ENCODE results near the gene CDCP2. TPM values are rescaled to one million over a fixed set of nuclear protein-coding genes. Genes with fewer than 3 reads are reported as not detected.

Gene CDCP2
- total RNA-seq, 1 donor from 2014 or later: not detected

DNA sequence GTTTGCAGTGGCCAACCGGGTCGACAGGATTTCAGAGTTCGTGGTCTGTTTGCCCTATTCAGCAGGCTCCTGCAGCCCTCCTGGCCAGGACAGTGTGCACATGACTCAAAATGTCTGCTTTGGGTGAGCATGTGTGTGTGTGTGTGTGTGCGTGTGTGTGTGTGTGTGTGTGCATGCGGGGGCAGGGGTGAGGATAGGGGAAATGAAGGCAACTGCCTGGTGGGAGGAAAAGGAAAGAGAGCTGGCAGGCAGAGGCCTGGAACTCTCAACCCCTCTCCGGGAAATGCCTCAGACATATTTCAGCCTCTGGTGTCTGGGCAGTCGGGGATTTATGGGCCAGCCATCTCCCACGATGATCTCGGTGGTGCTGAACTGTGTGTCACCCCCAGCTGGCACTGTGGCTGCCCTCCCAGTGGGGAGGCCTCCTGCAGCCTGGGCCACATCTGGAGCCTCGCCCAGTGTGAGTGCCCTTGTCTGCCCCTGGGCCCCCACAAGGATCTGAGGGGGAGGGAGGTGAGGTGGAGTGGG, 15.2 kb downstream of the CDCP2 start:
- intact Hi-C loops (cut with micrococcal nuclease): no loop called here

DNA sequence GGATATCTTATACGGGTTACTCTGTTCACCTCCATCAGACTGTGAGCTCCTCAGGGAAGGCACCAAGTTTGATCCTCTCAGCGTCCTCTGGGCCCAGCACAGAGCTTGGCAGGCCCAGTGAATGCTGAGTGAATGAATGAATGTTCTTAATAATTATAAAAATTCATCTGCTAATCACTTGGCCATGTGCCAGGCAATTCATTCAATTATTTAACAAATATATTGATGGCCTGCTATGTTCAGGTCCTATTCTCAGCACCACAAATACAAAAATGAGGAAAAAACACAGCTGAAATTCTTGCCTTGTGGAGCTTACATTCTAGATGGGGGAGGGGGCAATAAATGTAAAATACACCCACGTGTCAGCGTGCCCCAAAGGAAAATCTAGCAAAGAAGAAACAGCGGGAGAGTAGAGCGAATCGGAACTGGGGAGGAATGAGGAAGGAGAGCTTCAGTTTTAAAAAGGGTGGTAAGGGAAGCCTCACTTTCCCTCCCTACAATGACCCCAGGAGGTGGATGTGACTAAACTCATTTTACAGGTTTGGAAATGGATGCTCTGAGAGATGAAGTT, 15.8 kb downstream of the CDCP2 start:
- intact Hi-C loops (cut with micrococcal nuclease): no loop called here

DNA sequence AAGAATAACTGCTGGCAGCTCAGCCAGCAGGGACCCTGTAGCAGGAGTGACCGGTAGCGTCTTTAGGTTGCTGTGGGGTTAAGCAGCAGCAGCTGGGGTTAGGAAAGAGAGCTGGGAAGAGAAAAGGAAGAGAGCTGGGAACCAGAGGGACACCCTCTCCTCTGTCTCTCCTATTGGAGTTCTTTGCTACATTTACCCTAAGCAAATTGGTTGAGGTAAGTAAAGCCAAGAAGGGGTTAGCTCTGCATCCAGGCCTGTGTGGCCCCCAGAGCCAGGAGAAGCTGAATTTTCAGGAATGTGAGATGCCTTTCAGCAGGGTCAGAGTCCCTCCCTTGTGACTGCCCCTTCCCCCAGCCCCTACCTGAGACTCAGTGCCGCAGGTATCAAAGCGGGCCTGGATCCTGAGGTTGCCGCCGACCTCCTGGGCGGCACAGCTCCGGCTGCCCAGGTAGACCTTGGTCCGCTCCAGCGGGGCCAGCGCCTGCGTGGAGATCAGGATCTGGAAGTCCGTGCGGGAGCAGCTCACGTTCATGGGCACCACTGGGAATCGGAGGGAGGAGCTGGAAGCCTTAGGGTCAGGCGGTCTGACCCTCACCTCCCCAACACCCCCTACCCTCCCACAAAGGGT, 16.4 kb downstream of the CDCP2 start:
- intact Hi-C loops (cut with micrococcal nuclease): no loop called here

DNA sequence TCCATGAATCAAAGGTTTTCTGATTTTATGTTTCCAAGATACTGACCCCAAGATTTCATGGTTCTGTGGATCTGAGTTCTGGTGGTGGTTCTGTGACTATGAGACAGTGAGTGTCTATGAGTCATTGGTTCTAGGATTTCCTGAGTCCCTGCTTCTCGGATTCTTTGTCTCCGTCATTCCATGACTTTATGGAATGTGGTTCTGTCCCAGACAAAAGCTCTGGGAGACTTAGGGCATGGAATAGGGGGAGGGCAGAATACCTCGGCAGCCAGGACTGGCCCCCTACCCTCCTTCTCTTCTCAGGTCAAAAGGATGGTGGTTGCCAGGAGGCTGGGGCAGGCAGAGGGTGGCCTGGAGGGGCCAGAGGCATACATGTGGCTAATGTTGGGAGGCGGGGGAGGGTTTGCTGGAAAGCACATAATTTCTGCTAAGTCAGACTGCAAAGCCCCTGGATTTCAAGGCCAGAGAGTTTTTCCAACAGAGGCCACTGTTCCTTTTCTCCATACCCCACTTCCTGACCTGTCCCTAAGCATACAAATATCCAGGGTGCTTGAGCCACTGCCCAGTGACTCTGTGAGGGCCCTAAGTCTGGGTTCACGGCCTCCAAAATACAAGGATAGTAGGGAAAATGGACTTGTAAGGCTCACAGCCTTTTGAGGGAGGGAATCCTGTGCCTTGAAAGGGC, 17.2 kb downstream of the CDCP2 start:
- intact Hi-C loops (cut with micrococcal nuclease): no loop called here

DNA sequence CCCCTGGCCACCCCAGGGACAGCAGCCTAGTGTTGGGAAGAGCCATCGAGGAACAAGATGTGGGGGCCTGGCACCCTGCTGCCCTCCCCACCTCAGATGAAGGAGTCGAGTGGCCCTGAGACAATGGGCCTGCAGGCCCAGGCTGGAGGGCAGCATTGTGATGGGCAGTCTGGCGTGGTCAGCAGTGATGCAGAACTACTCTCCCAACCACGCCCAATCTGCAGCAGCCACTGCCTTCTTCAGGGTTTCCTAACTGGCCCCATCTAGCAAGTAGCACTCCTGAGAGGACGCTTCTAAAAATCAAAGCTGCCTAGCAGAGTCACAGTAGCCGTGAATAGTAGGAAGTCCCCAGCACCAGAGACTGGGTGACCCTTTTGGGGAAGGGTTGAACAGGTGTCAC, 18.5 kb downstream of the CDCP2 start:
- intact Hi-C loops (cut with micrococcal nuclease): no loop called here

DNA sequence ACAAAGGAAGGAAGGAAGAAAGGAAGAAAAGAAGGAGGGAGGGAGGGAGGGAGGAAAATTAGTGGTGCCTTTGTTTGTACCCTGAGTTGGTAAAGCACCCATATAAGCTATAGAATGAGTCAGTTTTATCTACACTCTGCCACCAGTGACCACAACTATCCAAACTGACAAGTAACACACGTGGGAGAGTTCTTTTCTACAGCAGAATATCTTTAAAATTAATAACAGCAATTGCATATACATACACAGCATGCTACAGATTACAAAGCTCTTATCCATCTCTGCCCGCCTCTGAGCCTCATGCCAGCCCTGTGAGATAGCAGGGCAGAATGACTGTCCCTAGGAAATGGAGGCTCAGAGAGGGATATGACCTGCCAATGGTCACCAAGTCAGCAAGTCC, 20.3 kb downstream of the CDCP2 start:
- intact Hi-C loops (cut with micrococcal nuclease): no loop called here

DNA sequence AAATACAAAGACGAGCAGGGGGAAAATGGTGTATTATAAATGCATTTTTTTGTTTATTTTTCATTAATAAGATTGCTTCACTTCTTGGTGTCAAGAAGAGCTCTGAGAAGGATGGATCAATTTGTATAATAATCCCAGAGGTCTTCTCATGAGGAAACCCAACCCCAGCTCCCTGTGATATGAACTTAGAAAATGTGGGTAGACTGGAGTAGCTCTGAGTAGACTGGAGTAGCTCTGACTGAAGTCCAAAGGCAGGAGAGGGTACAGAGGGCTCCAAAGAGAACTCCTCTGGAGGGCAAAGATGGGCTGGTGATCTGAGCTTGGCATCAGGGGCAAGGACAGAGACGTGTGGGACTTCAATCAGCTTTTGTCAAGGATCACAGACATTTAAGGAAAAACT, 21.4 kb downstream of the CDCP2 start:
- intact Hi-C loops (cut with micrococcal nuclease): no loop called here

DNA sequence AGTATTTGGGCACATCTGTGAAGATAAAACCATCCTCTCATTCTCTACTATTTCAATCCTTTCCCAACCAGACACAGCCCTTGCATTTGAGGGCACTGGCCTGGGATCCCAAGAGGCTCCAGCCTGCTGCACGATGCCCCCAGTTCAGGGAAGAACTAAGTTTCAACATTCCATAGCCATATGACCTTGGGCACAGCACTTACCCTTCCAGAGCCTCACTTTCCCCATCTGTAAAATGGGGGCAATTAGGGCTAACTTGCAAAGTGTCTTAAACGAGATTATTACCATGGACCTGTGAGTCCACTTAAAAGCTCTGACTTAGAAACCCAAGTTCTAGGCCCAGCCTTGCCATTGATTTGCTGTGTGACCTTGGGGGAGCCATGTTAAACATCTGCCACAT, 22.9 kb downstream of the CDCP2 start:
- intact Hi-C loops (cut with micrococcal nuclease): no loop called here

DNA sequence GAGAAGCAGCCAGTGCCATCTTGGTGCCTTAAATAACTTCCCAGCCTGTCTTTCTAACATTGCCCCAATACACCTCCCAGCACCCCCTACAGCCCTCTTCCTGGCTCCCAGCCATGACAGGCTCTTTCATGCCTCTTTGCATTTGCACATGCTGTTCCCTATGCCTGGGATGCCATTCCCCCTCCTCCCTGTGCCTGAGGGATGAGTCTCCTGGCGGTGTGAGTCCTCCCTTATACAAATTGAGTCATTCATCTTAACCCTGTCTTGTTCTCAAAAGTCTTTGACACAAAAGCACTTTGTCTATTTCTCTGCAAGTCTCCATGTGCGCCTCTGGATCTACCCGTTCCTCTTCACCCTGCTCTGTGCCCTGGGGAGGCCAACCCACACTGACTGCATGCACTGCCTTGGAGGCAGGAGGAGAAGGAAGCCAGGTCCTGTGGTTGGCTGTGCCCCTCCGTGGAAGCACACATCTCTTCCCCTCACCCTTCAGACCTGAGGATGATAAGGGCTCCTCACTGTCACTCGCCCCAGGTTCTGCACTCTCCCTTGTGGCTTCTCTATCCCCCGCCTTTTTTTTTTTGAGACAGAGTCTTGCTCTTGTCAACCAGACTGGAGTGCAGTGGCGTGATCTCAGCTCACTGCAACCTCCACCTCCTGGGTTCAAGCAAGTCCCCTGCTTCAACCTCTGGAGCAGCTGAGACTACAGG, 25.1 kb downstream of the CDCP2 start:
- intact Hi-C loops (cut with micrococcal nuclease): no loop called here

DNA sequence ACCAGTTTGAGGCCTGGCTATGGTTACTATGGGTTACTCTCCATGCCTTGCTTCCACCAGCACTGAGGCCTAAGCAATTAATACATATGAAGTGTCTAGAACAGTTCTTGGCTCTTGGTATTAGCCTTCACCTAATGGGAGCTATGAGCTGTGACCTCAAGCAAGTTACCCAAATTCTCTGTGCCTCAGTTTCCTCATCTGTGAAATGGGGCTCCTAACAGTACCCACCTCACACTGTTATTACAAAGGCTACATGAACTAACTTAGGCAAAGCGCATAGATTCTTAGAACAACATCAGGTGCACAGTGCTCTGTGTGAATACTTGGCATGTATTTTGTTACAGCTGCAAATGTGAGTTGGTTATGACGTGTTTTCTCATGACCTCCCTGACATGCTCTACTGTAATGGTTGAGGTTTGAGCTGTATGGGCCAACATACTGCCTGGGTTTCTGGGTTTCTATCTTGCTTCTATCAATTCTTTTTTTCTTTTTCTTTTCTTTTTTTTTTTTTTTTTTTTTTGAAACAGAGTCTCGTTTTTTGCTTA, 26.5 kb downstream of the CDCP2 start:
- intact Hi-C loops (cut with micrococcal nuclease): no loop called here

DNA sequence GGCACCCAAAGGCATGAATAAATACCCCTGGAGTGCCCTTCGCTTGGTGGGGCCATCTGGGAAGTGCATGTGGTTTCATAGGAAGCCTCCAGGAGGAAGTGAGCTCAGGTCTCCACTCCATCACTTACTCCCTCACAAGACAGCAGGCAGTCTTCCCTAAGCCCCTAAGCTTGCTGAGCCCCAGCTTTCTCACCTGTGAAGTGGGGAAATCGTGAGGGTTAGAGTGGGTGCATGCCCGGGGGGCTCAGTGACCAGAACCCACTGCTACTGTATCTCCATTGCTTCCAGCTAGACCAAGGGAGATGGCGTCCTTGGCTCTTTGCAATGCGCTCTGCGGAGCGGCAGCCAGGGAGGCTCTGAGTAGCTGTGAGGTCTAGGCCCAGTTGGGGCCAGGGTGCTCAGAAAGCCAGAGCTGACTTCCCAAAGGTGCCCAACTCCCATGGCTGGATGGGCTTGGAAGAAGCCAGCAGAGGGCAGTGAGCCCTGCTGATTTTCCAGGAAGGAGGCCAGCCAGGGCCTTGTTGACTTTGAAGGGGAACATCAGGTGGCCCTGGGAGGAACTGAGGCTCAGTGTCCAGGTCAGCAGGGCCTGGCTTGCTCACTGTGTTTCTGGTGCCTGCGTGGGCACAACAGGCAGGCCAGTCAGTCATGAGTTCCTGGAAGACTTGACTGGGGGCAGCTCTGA, 27.3 kb downstream of the CDCP2 start:
- intact Hi-C loops (cut with micrococcal nuclease): no loop called here

DNA sequence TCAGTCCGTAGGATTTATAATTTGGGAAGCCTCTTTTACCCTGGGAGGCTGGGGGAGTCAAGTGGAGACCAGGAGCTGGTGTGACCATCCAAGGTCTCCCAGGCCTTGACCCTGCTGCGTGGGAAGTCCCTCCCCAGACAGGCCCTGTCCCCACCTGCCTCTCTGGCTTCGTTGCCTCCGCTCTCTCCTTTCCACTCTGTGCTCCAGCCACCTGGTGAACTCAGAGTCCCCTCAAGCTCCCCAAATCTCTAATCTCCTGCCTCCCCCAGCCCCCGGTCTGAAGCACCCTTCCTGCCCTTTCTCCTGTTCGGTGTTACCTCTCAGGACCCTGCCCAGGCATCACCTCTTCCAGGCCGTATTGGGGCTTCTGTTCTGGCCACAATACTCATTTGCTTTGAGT, 27.9 kb downstream of the CDCP2 start:
- intact Hi-C loops (cut with micrococcal nuclease): no loop called here

DNA sequence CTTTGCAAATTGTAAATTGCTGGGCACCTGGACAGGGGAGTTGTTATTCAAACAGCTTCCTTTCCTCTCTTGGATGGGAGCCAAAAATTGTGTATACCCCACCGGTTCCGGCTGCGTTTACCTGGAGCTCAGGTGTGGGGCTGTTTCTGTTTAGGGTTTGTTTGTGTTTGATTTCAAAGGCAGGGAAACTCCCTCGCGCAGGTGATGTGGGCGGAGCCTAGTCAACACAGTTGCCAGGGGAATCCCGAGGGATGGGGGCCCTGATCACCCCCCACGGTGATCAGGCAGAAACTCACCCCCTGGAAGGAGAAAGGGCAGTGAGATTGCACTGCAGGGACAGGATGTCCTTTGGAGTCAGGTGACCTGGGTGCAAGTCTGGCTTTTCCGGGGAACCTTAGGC, 28.3 kb downstream of the CDCP2 start:
- intact Hi-C loops (cut with micrococcal nuclease): no loop called here

DNA sequence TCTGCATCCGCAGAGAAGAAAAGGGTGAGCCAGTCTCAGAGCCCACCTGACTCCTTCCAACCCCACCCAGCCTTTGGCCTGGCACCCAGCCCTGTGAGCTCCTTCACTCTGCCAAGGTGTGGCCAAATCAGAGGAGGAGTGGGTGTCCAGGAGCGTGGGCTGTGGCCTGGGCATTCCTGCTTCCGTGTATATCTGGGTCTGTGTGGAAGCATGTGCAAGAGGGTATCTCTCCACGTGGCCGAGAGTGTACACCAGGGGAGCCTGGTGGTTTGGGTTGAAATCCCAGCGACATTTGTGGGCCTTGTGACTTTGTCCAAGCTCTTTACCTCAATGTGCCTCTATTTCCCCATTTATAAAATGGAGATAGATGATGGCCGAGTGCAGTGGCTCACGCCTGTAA, 29.8 kb downstream of the CDCP2 start:
- intact Hi-C loops (cut with micrococcal nuclease): loop anchor here (2.0 kb wide), 1 partner anchor 284 kb away; the partner anchor contains the start of gene SSBP3

DNA sequence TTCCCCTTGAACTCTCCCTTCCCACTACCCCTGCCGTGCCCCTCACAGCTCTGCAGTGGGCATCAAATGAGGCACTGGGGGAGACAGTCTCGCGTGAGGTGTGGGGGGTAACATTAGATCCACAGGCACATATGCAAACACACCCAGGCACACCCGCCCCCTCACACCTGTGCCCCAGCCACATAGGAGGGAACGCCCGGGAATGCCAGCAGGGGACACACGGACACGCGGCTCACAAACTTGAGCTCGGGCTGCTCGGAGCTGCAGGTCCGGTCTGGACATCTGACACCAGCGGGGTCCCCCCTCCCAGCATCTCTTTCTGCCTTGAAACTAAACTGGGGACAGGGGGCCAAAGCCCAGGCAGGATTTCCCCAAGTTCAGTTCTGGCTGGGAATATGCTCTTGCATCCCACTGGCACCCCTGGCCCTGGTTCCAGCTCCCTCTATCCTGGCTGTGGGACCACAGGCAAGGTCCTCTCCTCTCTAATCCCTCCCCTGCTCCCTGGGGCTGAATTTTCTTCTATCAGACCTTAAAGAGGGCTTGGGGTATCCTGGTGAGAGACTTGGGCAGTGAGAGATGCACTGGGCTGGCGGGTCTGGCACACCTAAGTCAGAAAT, 30.6 kb downstream of the CDCP2 start:
- intact Hi-C loops (cut with micrococcal nuclease): loop anchor here (2.0 kb wide), 1 partner anchor 285 kb away; the partner anchor contains the start of gene SSBP3

DNA sequence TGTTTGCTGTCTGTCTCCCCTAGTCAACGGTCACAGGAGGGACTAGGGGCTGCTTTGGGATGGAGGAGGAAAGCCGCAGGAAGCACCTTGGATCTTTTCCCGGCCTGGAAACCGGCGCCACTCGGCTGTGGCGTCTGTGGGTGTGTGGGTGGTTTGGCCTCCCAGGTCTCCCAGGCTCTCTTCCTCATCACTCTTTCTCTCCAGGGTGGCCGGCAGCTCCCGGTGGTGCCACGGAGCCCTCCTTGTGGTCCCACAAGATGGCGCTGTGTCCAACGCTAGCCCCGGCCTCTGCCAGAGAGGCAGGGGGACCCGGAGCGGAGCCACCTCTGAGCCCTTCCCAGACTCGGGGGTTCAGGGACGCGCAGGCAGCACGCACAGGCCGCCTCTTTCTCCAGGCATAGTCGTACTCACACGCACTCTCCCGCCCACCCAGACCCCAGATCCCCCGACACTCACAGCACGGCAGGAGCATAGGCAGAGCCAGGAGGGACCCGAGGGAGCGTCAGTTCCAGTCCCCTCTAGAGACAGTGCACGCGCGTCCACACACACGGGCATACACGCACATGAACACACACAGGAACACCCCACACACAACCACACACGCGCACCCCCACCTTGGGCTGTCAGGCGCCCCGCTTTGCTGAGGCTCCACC, 31.2 kb downstream of the CDCP2 start:
- intact Hi-C loops (cut with micrococcal nuclease): loop anchor here (1.0 to 2.0 kb wide), 2 partner anchors 285 to 368 kb away; partner anchors contain the start of gene SSBP3

DNA sequence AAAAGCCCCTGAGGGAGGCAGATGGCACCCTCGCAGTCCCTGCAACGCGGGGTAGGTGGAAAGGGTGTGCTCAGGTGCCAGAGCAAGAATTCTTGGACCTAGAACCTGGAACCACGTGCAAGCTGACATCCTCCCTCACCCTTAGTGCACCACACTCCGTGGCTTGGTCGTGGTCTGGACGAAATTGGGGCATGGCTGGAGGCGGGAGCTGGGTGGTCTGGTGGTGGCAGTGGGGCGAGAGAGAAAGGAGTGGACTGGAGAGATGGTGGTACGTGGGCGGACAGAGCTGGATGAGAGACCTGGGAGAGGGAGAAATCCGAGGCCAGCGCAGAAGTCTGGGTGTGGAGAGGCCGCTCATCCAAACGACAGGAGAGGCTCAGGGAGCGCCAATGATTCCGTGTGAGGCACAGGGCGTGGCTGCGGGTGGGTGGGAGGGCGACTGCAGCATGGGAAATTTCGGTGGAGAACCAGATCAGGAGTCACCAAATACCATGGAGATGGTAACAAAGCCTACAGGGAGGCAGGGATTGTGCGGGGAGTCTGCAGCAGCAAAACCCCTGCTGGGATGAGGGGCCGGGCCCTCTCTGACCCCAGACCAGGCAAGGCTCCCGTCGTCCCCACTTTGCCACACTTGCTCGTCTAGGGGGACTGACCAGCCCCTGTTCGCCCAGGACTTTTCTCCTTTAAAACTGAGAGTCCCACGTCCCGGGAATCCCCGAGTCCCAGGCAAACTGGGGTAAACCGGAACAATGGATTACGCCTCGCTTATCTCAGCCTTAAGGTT, 31.9 kb downstream of the CDCP2 start:
- intact Hi-C loops (cut with micrococcal nuclease): loop anchor here (1.0 kb wide), 1 partner anchor 368 kb away; no protein-coding TSS in a partner anchor

DNA sequence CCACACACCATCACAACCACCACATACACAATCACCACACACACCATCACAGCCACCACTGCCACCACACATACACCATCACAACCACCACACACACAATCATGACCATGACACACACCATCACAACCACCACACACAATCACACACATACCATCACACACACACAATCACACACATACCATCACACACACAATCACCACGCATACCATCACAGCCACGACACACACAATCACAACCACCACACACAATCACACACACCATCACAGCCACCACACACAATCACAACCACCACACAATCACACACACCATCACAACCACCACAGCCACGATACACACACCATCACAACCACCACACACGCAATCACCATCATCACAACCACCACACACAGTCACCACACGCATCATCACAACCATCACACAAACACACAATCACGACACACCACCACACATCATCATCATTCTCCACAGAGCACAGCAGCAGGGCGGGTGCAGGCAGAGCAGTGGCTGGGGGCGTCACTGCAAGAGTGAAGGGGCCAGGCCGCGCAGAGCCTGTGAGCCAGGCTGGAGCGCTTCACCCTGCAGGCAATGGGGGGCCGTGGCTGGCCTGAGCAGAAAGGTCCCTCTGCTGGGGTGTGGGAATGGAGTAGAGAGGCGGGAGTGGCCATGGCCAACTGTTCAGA, 32.6 kb downstream of the CDCP2 start:
- intact Hi-C loops (cut with micrococcal nuclease): no loop called here

DNA sequence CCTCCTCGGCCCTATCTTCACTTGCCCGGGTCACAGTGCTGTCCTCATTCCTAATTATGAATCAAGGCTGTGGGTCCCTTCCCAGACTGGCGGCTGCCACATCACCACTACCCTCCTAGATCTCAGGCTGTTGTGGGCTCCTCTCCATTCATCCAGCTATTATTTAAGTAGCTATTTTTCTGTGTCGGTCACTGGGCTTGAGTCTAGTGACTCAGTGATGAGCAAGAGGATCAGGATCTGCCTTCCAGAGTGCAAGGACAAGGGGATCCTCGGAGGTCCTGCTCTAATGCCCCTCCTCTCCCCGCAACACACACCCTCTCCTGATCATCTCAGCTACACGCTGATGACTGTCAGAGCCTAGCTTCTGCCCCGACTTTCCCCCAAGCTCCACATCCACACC, 34.1 kb downstream of the CDCP2 start:
- intact Hi-C loops (cut with micrococcal nuclease): no loop called here

Data from T-helper 2 cell treated with Interferon-gamma antibody and Interleukin-4, amounts not matched to agents 100 ng/mL and 5 ng/mL, for 36 hours (primary cell).